ENCODE results near the gene SLCO3A1. TPM values are rescaled to one million over a fixed set of nuclear protein-coding genes. Genes with fewer than 3 reads are reported as not detected.

Gene SLCO3A1
- total RNA-seq, 4 donors from 2014 or later: 23.1 to 62.8 (median 35.1) TPM

DNA sequence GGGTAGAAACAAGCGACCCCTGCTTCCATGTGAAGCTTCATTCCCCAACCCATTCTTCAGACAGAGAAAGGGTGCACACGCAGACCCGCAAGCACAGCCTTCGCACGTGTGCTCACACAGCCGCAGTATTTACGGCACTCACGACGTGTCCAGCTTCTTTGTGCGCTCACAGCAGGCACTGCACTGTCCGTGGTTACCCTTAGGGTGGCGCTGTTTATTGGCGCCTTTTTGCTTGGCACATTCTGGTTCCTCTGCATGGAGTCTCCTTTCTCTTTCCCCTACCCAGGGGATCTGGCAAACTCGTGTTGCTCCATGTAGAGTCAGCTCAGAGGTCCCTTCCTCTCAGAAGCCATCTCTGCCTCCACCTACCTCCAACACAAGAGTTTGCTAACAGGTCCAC lies 115.1 kb downstream of the SLCO3A1 start:
- DNase-seq (ENCODE audit: low spot score in 2 of 2): no peak
- TF ChIP-seq POLR2A (IDR thresholded peaks at IDR 0.05): no peak
- TF ChIP-seq, protein P1, sequence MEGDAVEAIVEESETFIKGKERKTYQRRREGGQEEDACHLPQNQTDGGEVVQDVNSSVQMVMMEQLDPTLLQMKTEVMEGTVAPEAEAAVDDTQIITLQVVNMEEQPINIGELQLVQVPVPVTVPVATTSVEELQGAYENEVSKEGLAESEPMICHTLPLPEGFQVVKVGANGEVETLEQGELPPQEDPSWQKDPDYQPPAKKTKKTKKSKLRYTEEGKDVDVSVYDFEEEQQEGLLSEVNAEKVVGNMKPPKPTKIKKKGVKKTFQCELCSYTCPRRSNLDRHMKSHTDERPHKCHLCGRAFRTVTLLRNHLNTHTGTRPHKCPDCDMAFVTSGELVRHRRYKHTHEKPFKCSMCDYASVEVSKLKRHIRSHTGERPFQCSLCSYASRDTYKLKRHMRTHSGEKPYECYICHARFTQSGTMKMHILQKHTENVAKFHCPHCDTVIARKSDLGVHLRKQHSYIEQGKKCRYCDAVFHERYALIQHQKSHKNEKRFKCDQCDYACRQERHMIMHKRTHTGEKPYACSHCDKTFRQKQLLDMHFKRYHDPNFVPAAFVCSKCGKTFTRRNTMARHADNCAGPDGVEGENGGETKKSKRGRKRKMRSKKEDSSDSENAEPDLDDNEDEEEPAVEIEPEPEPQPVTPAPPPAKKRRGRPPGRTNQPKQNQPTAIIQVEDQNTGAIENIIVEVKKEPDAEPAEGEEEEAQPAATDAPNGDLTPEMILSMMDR (IDR thresholded peaks at IDR 0.05): no peak
- H3K4me3 ChIP-seq (ENCODE audit: low read depth, poor library complexity, severe bottlenecking): no peak overlapping the region
- 91 to 92% methylated on average over 14 of the region's 14 CpGs for WGBS, 2 donors
- intact Hi-C loops (cut with DNase I; ENCODE audit: low total_unique reads): no loop called here

DNA sequence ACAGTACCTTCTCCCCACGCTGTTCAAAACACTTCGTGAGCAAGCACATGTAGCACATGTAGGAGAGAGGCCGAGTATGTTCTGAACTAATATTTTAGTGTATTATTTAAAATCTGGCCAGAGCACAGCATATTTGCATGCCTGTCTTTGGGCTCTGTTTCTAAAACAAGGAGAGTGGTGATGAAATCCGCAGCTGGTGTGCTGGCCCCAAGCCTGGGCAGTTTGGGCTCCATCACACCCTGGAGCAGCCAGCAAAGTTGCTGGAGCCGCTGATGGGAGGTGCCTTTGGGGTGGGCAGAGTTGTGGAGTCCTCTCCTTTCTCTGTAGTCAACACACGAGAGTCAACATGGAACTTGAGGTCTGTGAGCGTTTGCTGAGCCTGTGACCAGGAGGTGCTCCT lies 116.6 kb downstream of the SLCO3A1 start:
- no peak for TF ChIP-seq POLR2A (IDR thresholded peaks at IDR 0.05)
- TF ChIP-seq, protein P1 (IDR thresholded peaks at IDR 0.05): no peak
- WGBS, 2 donors: 13 to 40% methylated on average over 7 of the region's 7 CpGs
- peak in 1 of 2 donors; percentile 91 for DNase-seq (ENCODE audit: low spot score in 2 of 2)
- no peak overlapping the region for H3K4me3 ChIP-seq (ENCODE audit: low read depth, poor library complexity, severe bottlenecking)
- intact Hi-C loops (cut with DNase I; ENCODE audit: low total_unique reads): loop anchor here (10.0 kb wide), 1 partner anchor 115 kb away; the partner anchor contains the start of gene SLCO3A1

DNA sequence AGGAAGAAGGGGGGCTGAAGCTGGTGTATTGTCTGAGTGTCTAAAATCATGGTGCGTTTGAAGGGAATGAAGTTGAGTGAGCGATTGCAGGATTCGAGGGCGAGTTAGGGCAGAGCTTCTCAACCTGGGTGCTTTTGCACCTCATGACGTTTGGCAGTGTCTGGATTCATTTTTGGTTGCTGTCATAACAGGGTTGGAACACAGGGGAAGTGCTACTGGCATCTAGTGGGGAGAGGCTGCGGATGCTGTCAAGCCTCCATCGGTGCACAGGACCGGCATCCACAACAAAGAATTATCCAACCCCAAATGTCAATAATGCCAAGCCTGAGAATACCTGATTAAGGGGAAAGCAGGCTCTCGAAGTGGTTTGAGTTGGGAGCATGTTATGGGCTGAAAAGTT lies 120.0 kb downstream of the SLCO3A1 start:
- no peak overlapping the region for H3K4me3 ChIP-seq (ENCODE audit: low read depth, poor library complexity, severe bottlenecking)
- TF ChIP-seq, protein P1 (IDR thresholded peaks at IDR 0.05): no peak
- no peak for TF ChIP-seq POLR2A (IDR thresholded peaks at IDR 0.05)
- DNase-seq (ENCODE audit: low spot score in 2 of 2): no peak
- intact Hi-C loops (cut with DNase I; ENCODE audit: low total_unique reads): loop anchor here (10.0 kb wide), 1 partner anchor 119 kb away; the partner anchor contains the start of gene SLCO3A1
- 46 to 57% methylated on average over 9 of the region's 9 CpGs for WGBS, 2 donors

- no peak for TF ChIP-seq POLR2A (IDR thresholded peaks at IDR 0.05)
- TF ChIP-seq, protein P1 (IDR thresholded peaks at IDR 0.05): no peak
- no peak for DNase-seq (ENCODE audit: low spot score in 2 of 2)
- intact Hi-C loops (cut with DNase I; ENCODE audit: low total_unique reads): loop anchor here (10.0 kb wide), 1 partner anchor 120 kb away; the partner anchor contains the start of gene SLCO3A1
- H3K4me3 ChIP-seq (ENCODE audit: low read depth, poor library complexity, severe bottlenecking): no peak overlapping the region
- 63 to 67% methylated on average over 6 of the region's 6 CpGs for WGBS, 2 donors
Measured at GRCh38 chr15:91974321-91974720, 120.8 kb downstream of the SLCO3A1 start.

DNA sequence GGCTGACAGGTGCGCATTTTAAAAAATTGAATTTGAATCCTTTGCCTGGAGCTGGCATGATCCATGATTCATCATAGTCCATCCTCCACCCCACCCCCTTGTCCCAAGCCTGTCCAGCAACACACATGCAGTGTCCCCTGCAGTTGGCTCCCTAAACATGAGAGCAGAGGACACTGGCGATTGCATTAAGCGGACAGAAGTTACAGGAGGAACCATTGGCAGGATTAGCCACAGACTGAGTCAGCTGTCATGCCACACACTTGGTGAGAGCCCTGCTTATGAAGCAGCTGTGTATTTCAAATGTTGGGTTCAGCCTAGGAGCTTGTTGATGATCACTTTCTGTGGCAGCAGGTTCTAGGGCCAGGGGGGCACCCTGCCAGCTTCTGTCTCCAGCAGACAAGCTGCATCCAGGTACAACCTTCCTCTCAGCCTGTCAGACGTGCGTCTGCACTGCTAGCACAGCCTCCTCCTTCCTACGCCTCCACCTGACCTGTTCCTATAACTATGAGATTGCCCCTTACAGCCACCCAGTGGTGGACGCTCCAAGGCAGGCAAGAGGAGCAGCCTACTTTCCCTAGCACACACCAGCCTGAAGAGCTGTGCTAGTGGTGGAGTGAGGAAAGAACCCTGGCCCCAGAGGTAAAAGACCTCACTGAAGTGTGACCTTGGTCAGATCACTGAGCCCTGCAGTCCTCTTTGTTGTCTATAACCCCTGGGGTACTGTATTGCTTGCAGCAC lies 121.9 kb downstream of the SLCO3A1 start:
- no peak for DNase-seq (ENCODE audit: low spot score in 2 of 2)
- intact Hi-C loops (cut with DNase I; ENCODE audit: low total_unique reads): loop anchor here (10.0 kb wide), 1 partner anchor 121 kb away; the partner anchor contains the start of gene SLCO3A1
- H3K4me3 ChIP-seq (ENCODE audit: low read depth, poor library complexity, severe bottlenecking): no peak overlapping the region
- 59 to 64% methylated on average over 7 of the region's 7 CpGs for WGBS, 2 donors
- no peak for TF ChIP-seq POLR2A (IDR thresholded peaks at IDR 0.05)
- TF ChIP-seq, protein P1 (IDR thresholded peaks at IDR 0.05): no peak
